Forelimb muscle (tissue), 1 donor: ENCODE measurements around the gene CFP. TPM values are rescaled to one million over a fixed set of nuclear protein-coding genes. Genes with fewer than 3 reads are reported as not detected.
"Not testable (repeated sequence)": the region's sequence is repeated elsewhere in the genome, so short reads cannot be mapped to it uniquely, and the experiment has no call there.

Source experiments
- DNase-seq: peaks from one replicate; pipeline ENCODE4 v3.0.0-alpha.2; 2013; ENCODE audit warnings: low read depth
- polyA plus RNA-seq: library from polyadenylated mRNA; unstranded; fragments of 120-200 nt; gene quantifications from one replicate; pipeline ENCODE4 v1.2.1, GENCODE V29; 2013; ENCODE audit not compliant: insufficient read length

CFP gene
- polyA plus RNA-seq, result 3.0 TPM

DNA sequence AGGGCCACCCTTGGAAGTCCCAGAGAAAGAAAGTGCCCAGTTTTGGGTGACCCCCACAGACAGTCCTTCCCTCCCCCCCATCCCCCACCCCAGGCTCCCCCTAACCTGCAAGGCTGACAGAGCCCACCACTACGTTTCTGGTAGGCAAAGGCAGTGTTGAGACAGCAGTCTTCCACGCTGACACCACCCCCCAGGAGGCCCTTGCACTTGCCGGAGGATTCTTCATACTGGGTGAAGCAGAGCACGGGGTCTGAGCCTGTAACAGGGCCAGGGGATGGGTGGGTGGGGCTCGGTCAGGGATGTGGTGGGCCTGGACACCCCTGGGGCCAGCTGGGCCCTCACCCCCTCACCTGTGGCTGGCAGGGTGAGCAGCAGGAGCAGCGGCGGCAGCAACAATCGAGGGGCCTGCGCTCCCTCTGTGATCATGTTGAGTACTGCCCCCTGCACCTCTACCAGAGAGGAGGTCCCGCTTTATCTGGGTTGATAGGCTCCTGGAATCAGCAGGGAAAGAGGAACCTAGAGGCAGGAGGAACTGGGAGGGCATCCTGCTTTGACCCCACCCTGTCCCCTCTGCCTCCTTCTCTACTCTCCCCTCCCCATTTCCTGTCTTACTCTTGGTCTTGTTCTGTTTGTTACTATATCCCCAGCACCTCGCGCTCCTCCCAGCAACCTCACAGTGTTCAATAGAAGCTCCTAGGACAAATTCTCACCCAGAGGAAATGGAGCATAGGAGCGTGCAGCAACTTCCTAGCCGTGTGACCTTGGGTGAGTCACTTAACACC, at the start of gene CFP:
TSS of gene CFP (minus strand) at position 512 of the 782 bp plus-strand sequence. CDS start at position 426, 86 bp downstream.
- DNase-seq, result no peak

- not testable (repeated sequence) for DNase-seq
These were observed 46.5 kb upstream of the CFP start for GRCh38 chrX:47675959-47676859.

- no peak for DNase-seq
These were observed 45.0 kb upstream of the CFP start for GRCh38 chrX:47674776-47675175.

GRCh38 chrX:47665797-47666196, 36.1 kb upstream of the CFP start:
- DNase-seq, result not testable (repeated sequence)

DNA sequence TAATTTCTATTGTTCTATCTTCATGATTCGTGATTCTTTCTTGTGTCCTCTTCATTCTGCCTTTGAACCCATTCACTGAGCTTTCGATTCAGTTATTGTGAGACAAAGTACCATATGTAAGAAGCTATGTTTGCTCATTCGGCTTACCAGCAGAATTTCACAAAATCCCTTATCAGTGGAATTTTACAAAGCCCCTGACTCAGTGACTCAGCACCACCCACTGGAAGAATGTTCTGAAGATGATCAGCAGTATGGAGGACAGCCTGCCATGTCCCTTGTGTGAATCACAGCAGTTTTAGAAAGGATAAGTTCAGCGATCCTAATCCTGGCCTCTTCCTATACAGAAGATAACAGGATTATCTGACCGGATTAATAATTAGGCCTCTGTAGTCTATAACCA, 35.0 kb upstream of the CFP start:
- DNase-seq, result no peak

DNA sequence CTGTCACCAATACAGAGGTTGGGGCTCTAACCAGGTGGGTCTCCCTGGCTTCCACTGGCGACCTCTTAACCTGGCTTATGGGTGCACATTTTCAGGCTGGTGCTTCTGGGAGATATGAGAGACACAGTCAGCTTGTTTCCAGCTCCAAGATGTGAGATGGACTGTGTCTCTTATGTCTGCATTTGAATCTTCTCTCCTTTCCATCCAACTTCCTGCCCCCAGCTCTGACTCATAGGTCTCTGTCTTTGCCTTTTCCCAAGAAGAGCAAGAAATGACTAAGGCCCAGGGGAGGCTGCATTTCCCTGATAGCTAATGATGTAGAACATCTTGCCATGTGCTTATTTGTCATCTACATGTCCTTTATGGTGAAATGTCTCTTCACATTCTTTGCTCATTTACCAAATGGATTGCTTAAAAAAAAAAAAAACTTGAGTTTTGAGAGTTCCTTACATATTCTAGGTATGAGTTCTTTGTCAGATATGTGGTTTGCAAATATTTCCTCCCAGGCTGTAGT, 32.5 kb upstream of the CFP start:
- no peak for DNase-seq

- no peak for DNase-seq
These were observed 31.8 kb upstream of the CFP start for GRCh38 chrX:47661539-47661938.

- no peak for DNase-seq
These were observed 29.6 kb upstream of the CFP start for GRCh38 chrX:47659421-47659726.

GRCh38 chrX:47658684-47659420, 29.1 kb upstream of the CFP start, which contains the start of gene UXT:
Gene UXT, minus strand, starts transcription at chrX:47659180. Its CDS starts 253 bp downstream, at chrX:47658927.
- peak; percentile 57 for DNase-seq

DNA sequence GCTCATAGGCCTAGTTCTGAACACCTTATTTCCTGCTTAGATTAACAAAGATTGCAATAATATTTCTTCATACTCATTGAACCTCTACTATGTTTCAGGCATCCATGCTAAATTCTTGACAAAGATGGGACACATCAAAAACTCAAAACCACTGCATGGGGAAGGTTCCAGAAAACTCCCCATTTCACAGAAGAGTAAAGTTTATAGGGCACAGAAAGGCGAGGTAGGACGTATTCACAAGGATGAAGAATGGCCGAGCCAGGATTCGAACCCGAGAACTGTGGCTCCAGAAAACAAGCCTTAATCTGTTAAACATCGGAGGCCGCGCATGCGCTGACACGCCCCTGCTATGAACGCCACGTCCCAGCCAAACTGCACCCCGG, 28.6 kb upstream of the CFP start:
- no peak for DNase-seq

- DNase-seq, result no peak
These were observed 21.5 kb upstream of the CFP start for GRCh38 chrX:47651043-47651905.

GRCh38 chrX:47650164-47651042, 20.7 kb upstream of the CFP start, which contains the start of gene ELK1:
Gene ELK1, minus strand, starts transcription at chrX:47650563. Its CDS starts 9,122 bp downstream, at chrX:47641441.
- DNase-seq, result peak; percentile 90

- DNase-seq, result no peak
These were observed 20.0 kb upstream of the CFP start for GRCh38 chrX:47649781-47650163.

DNA sequence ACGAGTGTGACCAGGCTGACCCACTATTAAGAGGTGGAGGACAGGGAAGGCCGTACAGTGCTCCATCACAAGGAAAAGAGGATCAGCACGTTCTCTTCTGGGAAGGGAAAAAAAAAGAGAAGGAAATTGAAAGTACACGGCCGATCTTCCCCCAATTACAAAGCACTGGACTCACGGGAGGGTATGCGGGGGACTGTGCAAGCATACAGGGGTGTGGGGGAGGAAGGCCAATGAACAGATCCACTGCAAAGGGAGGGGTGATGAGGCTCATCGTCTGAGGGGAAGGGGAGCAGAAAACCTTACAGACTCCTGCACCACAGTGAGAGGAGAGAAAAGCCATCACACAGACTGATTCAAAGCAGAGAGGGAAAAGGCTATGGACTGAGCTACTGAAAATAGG, 19.5 kb upstream of the CFP start:
- DNase-seq, result no peak

- no peak for DNase-seq
These were observed 18.6 kb upstream of the CFP start for GRCh38 chrX:47648376-47648775.

DNA sequence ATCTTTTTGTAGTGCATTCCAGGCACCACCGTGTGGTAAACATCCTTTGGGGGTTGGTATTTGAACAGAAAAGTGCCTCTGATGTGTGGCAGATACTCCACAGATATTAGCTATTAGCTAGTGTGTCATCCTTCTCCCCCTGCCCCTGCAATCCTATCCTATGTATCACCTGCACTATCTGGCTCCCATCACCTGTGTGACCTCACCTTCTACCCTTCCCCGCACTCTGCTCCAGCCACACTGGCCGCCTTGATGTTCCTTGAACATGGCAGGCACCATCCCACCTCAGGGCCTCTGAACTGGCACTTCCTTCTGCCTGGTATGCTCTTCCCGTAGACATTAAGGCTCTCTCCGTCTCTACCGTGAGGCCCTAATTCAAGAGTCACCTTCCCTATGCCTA, 16.9 kb upstream of the CFP start:
- no peak for DNase-seq

DNA sequence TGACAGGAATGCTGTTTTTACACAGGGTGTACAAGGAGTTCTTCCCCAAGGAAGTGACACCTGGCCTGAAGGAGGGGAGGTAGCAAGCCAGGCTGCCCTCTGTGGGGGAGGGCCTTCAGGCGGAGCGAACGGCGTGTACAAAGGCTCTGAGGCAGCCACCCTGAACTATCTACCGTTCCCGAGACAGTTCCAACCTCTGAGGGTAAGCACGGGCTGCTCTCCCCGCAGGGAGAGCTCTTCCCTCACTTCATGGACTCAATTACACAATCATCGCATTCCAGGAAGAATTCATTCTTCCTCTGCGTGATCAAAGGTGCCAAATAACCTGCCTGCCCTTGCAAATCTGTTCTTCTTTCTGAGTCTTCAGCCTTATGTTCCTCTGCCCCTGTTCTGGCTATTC, 15.8 kb upstream of the CFP start:
- no peak for DNase-seq

DNA sequence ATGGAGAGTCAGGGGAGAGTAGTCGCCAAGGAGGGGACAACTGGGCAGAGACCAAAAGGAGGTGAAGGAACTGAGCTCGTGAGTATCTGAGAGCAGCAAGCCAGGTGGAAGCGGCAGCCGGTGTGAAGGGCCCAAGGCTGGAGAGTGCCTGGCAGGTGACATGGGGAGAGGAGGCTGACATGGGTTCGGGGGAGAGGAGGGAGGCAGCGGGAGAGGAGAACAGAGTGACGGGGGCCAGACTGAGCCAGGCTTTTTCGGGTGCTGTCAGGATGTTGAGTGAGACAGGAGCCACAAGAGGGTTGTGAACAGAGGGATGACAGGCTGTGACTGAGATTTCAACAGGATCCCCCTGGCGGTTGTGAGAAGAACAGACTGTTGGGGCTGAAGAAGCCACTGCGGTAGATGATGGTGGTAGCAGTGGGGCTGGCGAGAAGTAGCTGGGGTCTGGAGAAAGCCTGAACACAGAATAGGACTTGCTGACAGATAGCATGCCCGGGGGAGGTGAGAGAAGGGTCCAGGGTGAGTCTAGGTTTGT, 14.9 kb upstream of the CFP start:
- no peak for DNase-seq

DNA sequence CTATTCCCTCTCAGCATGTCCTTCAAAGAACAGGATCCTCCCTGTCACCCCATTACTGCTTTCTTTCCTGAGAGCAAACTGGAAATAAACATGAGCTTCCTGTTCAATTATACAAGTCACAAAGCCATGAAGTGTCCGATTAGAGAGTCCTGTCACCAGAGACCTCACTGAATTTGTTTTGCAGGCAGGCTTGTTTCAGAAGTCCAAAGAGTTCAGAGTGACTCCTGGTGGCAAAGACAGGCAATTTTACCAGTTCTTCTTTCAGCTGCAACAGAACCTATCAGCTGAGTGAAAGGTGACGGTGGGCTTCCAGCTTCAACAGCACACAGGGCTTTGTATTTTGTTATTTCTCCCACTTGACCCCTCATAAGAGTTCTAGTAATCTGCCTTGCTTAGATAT, 14.2 kb upstream of the CFP start:
- DNase-seq, result no peak

- DNase-seq, result no peak
These were observed 9.1 kb upstream of the CFP start for GRCh38 chrX:47638816-47639215.
